Measurements from ENCODE around the gene PCGF1.

The PCGF1 gene

GRCh38 chr2:74502147-74502719, 5.3 kb downstream of the PCGF1 start:
- peaks cover 11% of the 10 kb centered on the region for H3K36me3 ChIP-seq (ENCODE audit: insufficient read depth, low read length)
- H3K27me3 ChIP-seq (ENCODE audit: insufficient read depth, low read length, poor library complexity): no peaks in the 10 kb centered on the region
- H3K9ac ChIP-seq (ENCODE audit: low read depth, low read length): no peak overlapping the region
- no peak for ATAC-seq (ENCODE audit: insufficient read depth, low read depth)
- H3K4me2 ChIP-seq (ENCODE audit: insufficient read depth, low read length): no peak overlapping the region
- no peaks in the 10 kb centered on the region for H4K20me1 ChIP-seq (ENCODE audit: insufficient read depth, low read length)
- H3K27ac ChIP-seq (ENCODE audit: low read length): no peak overlapping the region
- H3K9me3 ChIP-seq (ENCODE audit: insufficient read depth, low read length, severe bottlenecking): no peaks in the 10 kb centered on the region
- peaks cover 31% of the 10 kb centered on the region for H3K79me2 ChIP-seq (ENCODE audit: insufficient read depth, low read length)
- DNase-seq: no peak
- TF ChIP-seq CTCF (IDR thresholded peaks at IDR 0.05; ENCODE audit: borderline replicate concordance, extremely low read depth, low read length, poor library complexity, severe bottlenecking): no peak
- no peak for TF ChIP-seq EZH2 (IDR thresholded peaks at IDR 0.05; ENCODE audit: borderline replicate concordance, low read depth, low read length, severe bottlenecking)
- H2AFZ ChIP-seq (ENCODE audit: low read depth, low read length): no peak overlapping the region
- peaks cover 39% of the 10 kb centered on the region for H3K4me1 ChIP-seq (ENCODE audit: insufficient read depth, low read length)
- H3K4me3 ChIP-seq (ENCODE audit: low read depth in 1 of 2, low read length in 2 of 2): no peak overlapping the region

GRCh38 chr2:74501335-74502071, 6.0 kb downstream of the PCGF1 start:
- H3K27me3 ChIP-seq (ENCODE audit: insufficient read depth, low read length, poor library complexity): no peaks in the 10 kb centered on the region
- no peak overlapping the region for H3K27ac ChIP-seq (ENCODE audit: low read length)
- H3K4me3 ChIP-seq (ENCODE audit: low read depth in 1 of 2, low read length in 2 of 2): no peak overlapping the region
- TF ChIP-seq EZH2 (IDR thresholded peaks at IDR 0.05; ENCODE audit: borderline replicate concordance, low read depth, low read length, severe bottlenecking) (no peak), CTCF (IDR thresholded peaks at IDR 0.05; ENCODE audit: borderline replicate concordance, extremely low read depth, low read length, poor library complexity, severe bottlenecking) (no peak)
- ATAC-seq (ENCODE audit: insufficient read depth, low read depth) (no peak), DNase-seq (no peak)
- no peak overlapping the region for H2AFZ ChIP-seq (ENCODE audit: low read depth, low read length)
- H3K9ac ChIP-seq (ENCODE audit: low read depth, low read length): no peak overlapping the region
- peaks cover 11% of the 10 kb centered on the region for H3K36me3 ChIP-seq (ENCODE audit: insufficient read depth, low read length)
- peaks cover 26% of the 10 kb centered on the region for H3K79me2 ChIP-seq (ENCODE audit: insufficient read depth, low read length)
- H3K4me2 ChIP-seq (ENCODE audit: insufficient read depth, low read length): no peak overlapping the region
- peaks cover 41% of the 10 kb centered on the region for H3K4me1 ChIP-seq (ENCODE audit: insufficient read depth, low read length)
- H3K9me3 ChIP-seq (ENCODE audit: insufficient read depth, low read length, severe bottlenecking): no peaks in the 10 kb centered on the region
- H4K20me1 ChIP-seq (ENCODE audit: insufficient read depth, low read length): no peaks in the 10 kb centered on the region

GRCh38 chr2:74500578-74500946, 6.9 kb downstream of the PCGF1 start:
- H2AFZ ChIP-seq (ENCODE audit: low read depth, low read length): no peak overlapping the region
- peaks cover 31% of the 10 kb centered on the region for H3K4me1 ChIP-seq (ENCODE audit: insufficient read depth, low read length)
- no peak for ATAC-seq (ENCODE audit: insufficient read depth, low read depth)
- no peak overlapping the region for H3K4me2 ChIP-seq (ENCODE audit: insufficient read depth, low read length)
- H3K4me3 ChIP-seq (ENCODE audit: low read depth in 1 of 2, low read length in 2 of 2): no peak overlapping the region
- TF ChIP-seq EZH2 (IDR thresholded peaks at IDR 0.05; ENCODE audit: borderline replicate concordance, low read depth, low read length, severe bottlenecking): no peak
- TF ChIP-seq CTCF (IDR thresholded peaks at IDR 0.05; ENCODE audit: borderline replicate concordance, extremely low read depth, low read length, poor library complexity, severe bottlenecking): no peak
- peaks cover 19% of the 10 kb centered on the region for H3K79me2 ChIP-seq (ENCODE audit: insufficient read depth, low read length)
- H4K20me1 ChIP-seq (ENCODE audit: insufficient read depth, low read length): no peaks in the 10 kb centered on the region
- no peak overlapping the region for H3K27ac ChIP-seq (ENCODE audit: low read length)
- DNase-seq: no peak
- no peaks in the 10 kb centered on the region for H3K27me3 ChIP-seq (ENCODE audit: insufficient read depth, low read length, poor library complexity)
- H3K36me3 ChIP-seq (ENCODE audit: insufficient read depth, low read length): peaks cover 5% of the 10 kb centered on the region
- no peak overlapping the region for H3K9ac ChIP-seq (ENCODE audit: low read depth, low read length)
- H3K9me3 ChIP-seq (ENCODE audit: insufficient read depth, low read length, severe bottlenecking): no peaks in the 10 kb centered on the region

Data from DND-41 (cell line).